IMR-90 (cell line): Measurements from ENCODE around the gene SLC19A1. TPM values are rescaled to one million over a fixed set of nuclear protein-coding genes. Genes with fewer than 3 reads are reported as not detected.

ENCODE experiments used
- ATAC-seq: fragments of 200-7000 bp; cut with Tn5 transposase; 2 replicates; pipeline ENCODE4 v1.9.1; 2020; ENCODE audit warnings: low read depth, mild to moderate bottlenecking, moderate library complexity
- BruUV-seq: library from RNA; stranded (reverse); fragments of 400-500 nt; replicated peaks from 2 replicates; lab custom pipeline; 2021; lab: Mats Ljungman, UMichigan
- CTCF ChIA-PET: fragments of 300-600 bp; formaldehyde crosslinking; extraction: SDS; loops from one replicate; lab custom pipeline; 2021; ENCODE audit warnings: antibody characterized with exemption; lab: Yijun Ruan, JAX
- POLR2A ChIA-PET: fragments of 300-600 bp; sonication (Branson Sonifier 250); formaldehyde crosslinking; loops from one replicate; lab custom pipeline; 2022; ENCODE audit warnings: antibody characterized with exemption; ENCODE audit not compliant: unreplicated experiment; lab: Charles Lee
- DNase-seq: peaks from one replicate; pipeline ENCODE4 v3.0.0; 2013
- H2AFZ ChIP-seq: replicated peaks from 2 replicates; pipeline ENCODE3; 2013; ENCODE audit warnings: low read length, mild to moderate bottlenecking; ENCODE audit not compliant: poor library complexity
- H2AK5ac ChIP-seq: 2 replicates; pipeline ENCODE4 v1.6.1; 2013; ENCODE audit warnings: low read depth, low read length, inconsistent platforms
- H2AK9ac ChIP-seq: replicated peaks from 2 replicates; pipeline ENCODE3; 2013; ENCODE audit warnings: mild to moderate bottlenecking, low read depth, low read length, moderate library complexity; ENCODE audit not compliant: poor library complexity
- H2BK120ac ChIP-seq: 2 replicates; pipeline ENCODE4 v1.6.1; 2013; ENCODE audit warnings: low read depth, low read length, inconsistent platforms
- H2BK15ac ChIP-seq: 3 replicates; pipeline ENCODE4 v1.6.1; 2013; ENCODE audit warnings: low read depth, low read length, inconsistent platforms
- H2BK20ac ChIP-seq: 2 replicates; pipeline ENCODE4 v1.6.1; 2013; ENCODE audit warnings: low read depth, mild to moderate bottlenecking, inconsistent platforms, low read length, moderate library complexity
- H2BK5ac ChIP-seq: 2 replicates; pipeline ENCODE4 v1.6.1; 2013; ENCODE audit warnings: mild to moderate bottlenecking, low read depth, low read length, inconsistent platforms; ENCODE audit not compliant: poor library complexity, severe bottlenecking
- H3K14ac ChIP-seq: replicated peaks from 2 replicates; pipeline ENCODE4 v1.6.1; 2013; ENCODE audit warnings: low read depth, low read length, inconsistent platforms
- H3K18ac ChIP-seq: 2 replicates; pipeline ENCODE4 v1.6.1; 2013; ENCODE audit warnings: low read depth, low read length, control low read depth
- H3K23ac ChIP-seq: 2 replicates; pipeline ENCODE4 v1.6.1; 2013; ENCODE audit warnings: low read depth, low read length, inconsistent platforms
- H3K27ac ChIP-seq: 2 replicates; pipeline ENCODE4 v1.5.1; 2013; ENCODE audit warnings: mild to moderate bottlenecking, control low read depth, low read length; ENCODE audit not compliant: insufficient read depth
- H3K27me3 ChIP-seq: 2 replicates; pipeline ENCODE4 v1.6.1; 2013; ENCODE audit warnings: low read length; ENCODE audit not compliant: control insufficient read depth, insufficient read depth
- H3K36me3 ChIP-seq: 2 replicates; pipeline ENCODE4 v1.6.1; 2013; ENCODE audit warnings: low read length, mixed read lengths; ENCODE audit not compliant: control insufficient read depth, insufficient read depth
- H3K4ac ChIP-seq: 2 replicates; pipeline ENCODE4 v1.6.1; 2013; ENCODE audit warnings: low read depth, low read length, inconsistent platforms
- H3K4me1 ChIP-seq: 2 replicates; pipeline ENCODE4 v1.6.1; 2013; ENCODE audit warnings: low read length, mixed read lengths; ENCODE audit not compliant: control insufficient read depth, insufficient read depth
- H3K4me2 ChIP-seq: 2 replicates; pipeline ENCODE4 v1.6.1; 2013; ENCODE audit warnings: low read depth, mild to moderate bottlenecking, control low read depth, low read length, moderate library complexity
- H3K4me3 ChIP-seq: 2 replicates; pipeline ENCODE4 v1.5.1; 2013; ENCODE audit warnings: low read depth, mild to moderate bottlenecking, control low read depth, low read length, moderate library complexity; ENCODE audit not compliant: insufficient read depth
- H3K56ac ChIP-seq: 2 replicates; pipeline ENCODE4 v1.6.1; 2013; ENCODE audit warnings: low read length, inconsistent platforms; ENCODE audit not compliant: insufficient read depth; ENCODE audit errors: extremely low read depth
- H3K79me1 ChIP-seq, 2 experiments: 2 replicates each; pipeline ENCODE4 v1.6.1; 2013; ENCODE audit warnings: low read length in 2 of 2, inconsistent platforms in 1 of 2, low read depth in 1 of 2
- H3K9ac ChIP-seq: 2 replicates; pipeline ENCODE4 v1.6.1; 2013; ENCODE audit warnings: low read depth, low read length, control low read depth
- H3K9me1 ChIP-seq: 2 replicates; pipeline ENCODE4 v1.6.1; 2013; ENCODE audit warnings: low read length, inconsistent platforms; ENCODE audit not compliant: insufficient read depth
- H3K9me3 ChIP-seq: 2 replicates; pipeline ENCODE4 v1.6.1; 2013; ENCODE audit warnings: low read length; ENCODE audit not compliant: control insufficient read depth, insufficient read depth
- H4K20me1 ChIP-seq: 2 replicates; pipeline ENCODE4 v1.6.1; 2013; ENCODE audit warnings: low read length, inconsistent platforms; ENCODE audit not compliant: insufficient read depth
- H4K5ac ChIP-seq: 2 replicates; pipeline ENCODE4 v1.6.1; 2013; ENCODE audit warnings: mild to moderate bottlenecking, low read depth, low read length, control low read depth
- H4K8ac ChIP-seq, 2 experiments: 2 replicates each; pipeline ENCODE4 v1.6.1; 2013; ENCODE audit warnings: low read depth in 2 of 2, low read length in 2 of 2, control low read depth in 1 of 2, inconsistent platforms in 1 of 2
- H4K91ac ChIP-seq: 2 replicates; pipeline ENCODE4 v1.6.1; 2013; ENCODE audit warnings: low read depth, low read length, inconsistent platforms; ENCODE audit not compliant: insufficient read depth
- BHLHE40 ChIP-seq: fragments of 150-350 bp; IDR thresholded peaks from 2 replicates; pipeline ENCODE4 v1.6.1; 2016; ENCODE audit warnings: mild to moderate bottlenecking, low read depth, low read length
- CHD1 ChIP-seq: IDR thresholded peaks from 2 replicates; pipeline ENCODE4 v1.6.1; 2012; ENCODE audit warnings: low read depth, low read length, improper control_type of control experiment
- FOS ChIP-seq: fragments of 150-350 bp; IDR thresholded peaks from 2 replicates; pipeline ENCODE4 v1.6.1; 2016; ENCODE audit warnings: low read depth, low read length
- MAFK ChIP-seq: IDR thresholded peaks from 2 replicates; pipeline ENCODE4 v1.6.1; 2012; ENCODE audit warnings: low read depth, low read length, improper control_type of control experiment
- MAZ ChIP-seq: IDR thresholded peaks from 2 replicates; pipeline ENCODE4 v1.6.1; 2012; ENCODE audit warnings: low read depth, mild to moderate bottlenecking, low read length, improper control_type of control experiment, moderate library complexity, borderline replicate concordance
- MXI1 ChIP-seq: IDR thresholded peaks from 2 replicates; pipeline ENCODE4 v1.6.1; 2012; ENCODE audit warnings: low read depth, mild to moderate bottlenecking, low read length, moderate library complexity, borderline replicate concordance
- NFE2L2 ChIP-seq: fragments of 150-350 bp; IDR thresholded peaks from 2 replicates; pipeline ENCODE4 v1.6.1; 2016; ENCODE audit warnings: low read depth, mild to moderate bottlenecking, low read length
- POLR2A ChIP-seq: IDR thresholded peaks from 2 replicates; pipeline ENCODE4 v1.6.1; 2012; ENCODE audit warnings: mild to moderate bottlenecking, low read depth, low read length
- RAD21 ChIP-seq: IDR thresholded peaks from 2 replicates; pipeline ENCODE4 v1.6.1; 2012; ENCODE audit warnings: low read length, improper control_type of control experiment
- RCOR1 ChIP-seq: IDR thresholded peaks from 2 replicates; pipeline ENCODE4 v1.6.1; 2012; ENCODE audit warnings: mild to moderate bottlenecking, low read length, improper control_type of control experiment; ENCODE audit not compliant: insufficient replicate concordance
- RFX5 ChIP-seq: IDR thresholded peaks from 2 replicates; pipeline ENCODE4 v1.8.0; 2012; ENCODE audit warnings: low read depth, mild to moderate bottlenecking, low read length, moderate library complexity
- SMC3 ChIP-seq: fragments of 150-350 bp; IDR thresholded peaks from 2 replicates; pipeline ENCODE4 v1.6.1; 2016; ENCODE audit warnings: low read depth, mild to moderate bottlenecking, antibody characterized with exemption, low read length, moderate library complexity
- WGBS, 2 experiments: methylation state at CpG; one replicate each; pipeline versions ENCODE4 v1.1.5 to v1.1.7; 2013; ENCODE audit warnings: missing lambda C conversion rate in 2 of 2; ENCODE audit not compliant: insufficient read length in 1 of 2; ENCODE audit errors: extremely low coverage in 2 of 2; 5-methylcytosine and 5-hydroxymethylcytosine counted together
- dilution Hi-C: fragments of 300-500 bp; cut with HindIII; formaldehyde crosslinking; loops from one replicate; pipeline ENCODE4 v1.14.3; 2018; ENCODE audit warnings: low sequenced_read_pairs; ENCODE audit not compliant: unreplicated experiment
- in situ Hi-C: fragments of 300-500 bp; cut with MboI; formaldehyde crosslinking; loops from 3 replicates; pipeline ENCODE4 v1.14.3; 2019; ENCODE audit warnings: low sequenced_read_pairs, inconsistent platforms, mixed read lengths
- intact Hi-C: fragments of 100-400 bp; cut with micrococcal nuclease; formaldehyde crosslinking; loops from 2 replicates; pipeline ENCODE4 v1.10.0; 2022
- polyA plus RNA-seq, 3 experiments: library from polyadenylated mRNA; depleted of rRNA; stranded (reverse); fragments of >200 nt; gene quantifications; 2 replicates each; pipeline ENCODE4 v1.2.3, GENCODE V29; 2012; ENCODE audit warnings: low replicate concordance in 1 of 3
- total RNA-seq: library from RNA; depleted of rRNA; stranded (reverse); fragments of >200 nt; gene quantifications from 2 replicates; pipeline ENCODE4 v1.2.3, GENCODE V29; 2012
- TF ChIP-seq, protein P1 (sequence below): fragments of 150-350 bp; IDR thresholded peaks from 2 replicates; pipeline ENCODE4 v1.6.1; 2016; ENCODE audit warnings: low read depth, mild to moderate bottlenecking, low read length, moderate library complexity, borderline replicate concordance
- TF ChIP-seq, protein P2 (sequence below): conservative IDR thresholded peaks from 2 replicates; pipeline ENCODE4 v1.5.1; 2012; ENCODE audit warnings: mild to moderate bottlenecking, low read depth, low read length, improper control_type of control experiment
- TF ChIP-seq, protein P3 (sequence below): fragments of 150-350 bp; IDR thresholded peaks from 2 replicates; pipeline ENCODE4 v1.6.1; 2017; ENCODE audit warnings: mild to moderate bottlenecking, antibody characterized with exemption, low read length, low read depth

SLC19A1 gene
- total and polyA plus RNA-seq, 2 of the 4 experiments (the other 2 are of a cell fraction) = 2.2 to 16.2 TPM

DNA sequence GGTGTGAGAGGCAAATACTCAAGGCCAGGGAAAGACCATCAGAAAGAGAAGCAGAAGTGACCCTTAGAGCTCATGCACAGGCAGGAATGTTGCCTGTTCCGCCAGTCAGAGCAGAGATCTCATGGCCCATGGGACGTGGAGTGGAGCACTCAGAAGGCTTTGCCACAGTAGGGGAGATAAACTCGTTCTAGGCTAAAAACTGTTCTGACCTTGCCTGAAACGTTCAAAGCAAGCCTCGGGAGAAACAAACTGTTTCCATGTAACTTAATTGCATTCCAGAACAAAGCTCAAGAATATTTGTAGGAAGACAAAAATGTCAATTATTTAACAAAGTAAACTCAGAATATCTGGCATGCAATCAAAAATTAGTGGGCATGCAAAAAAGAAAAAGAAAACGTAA, 20.7 kb upstream of the SLC19A1 start:
- DNase-seq = peak; percentile 25
- POLR2A ChIA-PET = interaction anchor here (0.6 kb wide), 1 partner anchor 16 kb away, joined by 4 read pairs; no protein-coding TSS in a partner anchor
- TF ChIP-seq, protein P1, sequence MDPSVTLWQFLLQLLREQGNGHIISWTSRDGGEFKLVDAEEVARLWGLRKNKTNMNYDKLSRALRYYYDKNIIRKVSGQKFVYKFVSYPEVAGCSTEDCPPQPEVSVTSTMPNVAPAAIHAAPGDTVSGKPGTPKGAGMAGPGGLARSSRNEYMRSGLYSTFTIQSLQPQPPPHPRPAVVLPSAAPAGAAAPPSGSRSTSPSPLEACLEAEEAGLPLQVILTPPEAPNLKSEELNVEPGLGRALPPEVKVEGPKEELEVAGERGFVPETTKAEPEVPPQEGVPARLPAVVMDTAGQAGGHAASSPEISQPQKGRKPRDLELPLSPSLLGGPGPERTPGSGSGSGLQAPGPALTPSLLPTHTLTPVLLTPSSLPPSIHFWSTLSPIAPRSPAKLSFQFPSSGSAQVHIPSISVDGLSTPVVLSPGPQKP = no peak
- TF ChIP-seq BHLHE40 (no peak), MAFK (no peak), CHD1 (no peak), RAD21 (no peak), MAZ (no peak), RFX5 (no peak), MXI1 (no peak), FOS (no peak), POLR2A (no peak), SMC3 (no peak), RCOR1 (no peak), NFE2L2 (no peak)
- TF ChIP-seq, protein P2, sequence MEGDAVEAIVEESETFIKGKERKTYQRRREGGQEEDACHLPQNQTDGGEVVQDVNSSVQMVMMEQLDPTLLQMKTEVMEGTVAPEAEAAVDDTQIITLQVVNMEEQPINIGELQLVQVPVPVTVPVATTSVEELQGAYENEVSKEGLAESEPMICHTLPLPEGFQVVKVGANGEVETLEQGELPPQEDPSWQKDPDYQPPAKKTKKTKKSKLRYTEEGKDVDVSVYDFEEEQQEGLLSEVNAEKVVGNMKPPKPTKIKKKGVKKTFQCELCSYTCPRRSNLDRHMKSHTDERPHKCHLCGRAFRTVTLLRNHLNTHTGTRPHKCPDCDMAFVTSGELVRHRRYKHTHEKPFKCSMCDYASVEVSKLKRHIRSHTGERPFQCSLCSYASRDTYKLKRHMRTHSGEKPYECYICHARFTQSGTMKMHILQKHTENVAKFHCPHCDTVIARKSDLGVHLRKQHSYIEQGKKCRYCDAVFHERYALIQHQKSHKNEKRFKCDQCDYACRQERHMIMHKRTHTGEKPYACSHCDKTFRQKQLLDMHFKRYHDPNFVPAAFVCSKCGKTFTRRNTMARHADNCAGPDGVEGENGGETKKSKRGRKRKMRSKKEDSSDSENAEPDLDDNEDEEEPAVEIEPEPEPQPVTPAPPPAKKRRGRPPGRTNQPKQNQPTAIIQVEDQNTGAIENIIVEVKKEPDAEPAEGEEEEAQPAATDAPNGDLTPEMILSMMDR = no peak
- TF ChIP-seq, protein P3, sequence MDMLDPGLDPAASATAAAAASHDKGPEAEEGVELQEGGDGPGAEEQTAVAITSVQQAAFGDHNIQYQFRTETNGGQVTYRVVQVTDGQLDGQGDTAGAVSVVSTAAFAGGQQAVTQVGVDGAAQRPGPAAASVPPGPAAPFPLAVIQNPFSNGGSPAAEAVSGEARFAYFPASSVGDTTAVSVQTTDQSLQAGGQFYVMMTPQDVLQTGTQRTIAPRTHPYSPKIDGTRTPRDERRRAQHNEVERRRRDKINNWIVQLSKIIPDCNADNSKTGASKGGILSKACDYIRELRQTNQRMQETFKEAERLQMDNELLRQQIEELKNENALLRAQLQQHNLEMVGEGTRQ = no peak

More for the DNA sequence above, 20.7 kb upstream of the SLC19A1 start:
- Histone ChIP-seq H2BK15ac (0 out of 3 replicates have a peak overlapping the region, but pooled peaks have one; percentile 16), H3K4me1 (peaks cover 9% of the 10 kb centered on the region), H3K4me3 (no peak overlapping the region), H4K8ac (peak overlapping the region in 1 of 2 experiments; percentile 73; a peak in 2 of 4 replicates), H3K79me1 (no peaks in the 10 kb centered on the region), H3K4me2 (peak overlapping the region; percentile 70; the same call in 1 of the 2 replicates), H3K4ac (peak overlapping the region; percentile 84), H4K91ac (peak overlapping the region; percentile 43; the same call in 1 of the 2 replicates), H4K5ac (peak overlapping the region; percentile 58), H2AFZ (peak overlapping the region; percentile 67), H3K9ac (no peak overlapping the region), H3K23ac (peak overlapping the region; percentile 21; the same call in 1 of the 2 replicates), H4K20me1 (no peaks in the 10 kb centered on the region), H2AK5ac (peak overlapping the region; percentile 31; the same call in 1 of the 2 replicates), H3K9me3 (peaks cover 4% of the 10 kb centered on the region; the same call in 1 of the 2 replicates), H3K9me1 (peaks cover 6% of the 10 kb centered on the region; the same call in 1 of the 2 replicates), H3K27me3 (peaks cover 6% of the 10 kb centered on the region), H2BK120ac (peak overlapping the region; percentile 64), H2BK5ac (peak overlapping the region; percentile 88), H3K18ac (peak overlapping the region; percentile 86), H3K36me3 (no peaks in the 10 kb centered on the region), H3K14ac (peak overlapping the region; percentile 16), H2BK20ac (0 out of 2 replicates have a peak overlapping the region, but pooled peaks have one; percentile 53), H3K56ac (no peak overlapping the region), H2AK9ac (no peak overlapping the region), H3K27ac (peak overlapping the region; percentile 47; the same call in 1 of the 2 replicates)
- intact Hi-C loops (no loop called here), dilution Hi-C loops (no loop called here), in situ Hi-C loops (loop anchor here (10.0 kb wide), 1 partner anchor 362 kb away; no protein-coding TSS in a partner anchor)
- WGBS, 2 experiments = 42% methylated on average over 2 of the region's 6 CpGs; no CpG with 5 or more reads in 1 of the 2 experiments
- no TSS peak for BruUV-seq
- CTCF ChIA-PET = interaction anchor here (1.2 to 1.7 kb wide), 2 partner anchors 8 to 33 kb away, joined by 3 to 5 read pairs; no protein-coding TSS in a partner anchor
- peak; percentile 74 for ATAC-seq
